T-helper 17 cell (primary cell): ENCODE results near the gene ELAVL1. TPM values are rescaled to one million over a fixed set of nuclear protein-coding genes. Genes with fewer than 3 reads are reported as not detected.

Experiments
- ATAC-seq: fragments of 150-1000 bp; cut with Tn5 transposase; 2 replicates; pipeline ENCODE4 v1.10.0; 2021; ENCODE audit warnings: mild to moderate bottlenecking, moderate library complexity
- DNase-seq, 3 donors: peaks; one replicate each; pipeline versions ENCODE4 v3.0.0 to v3.0.0-alpha.2; 2020 to 2021
- H3K9me3 ChIP-seq: one replicate; pipeline ENCODE4 v1.7.0; 2013; ENCODE audit warnings: low read length, mild to moderate bottlenecking; ENCODE audit not compliant: control insufficient read depth, poor library complexity, severe bottlenecking
- H3K27ac Mint-ChIP-seq: one replicate; pipeline ENCODE4 v1.8.0; 2022; ENCODE audit warnings: mild to moderate bottlenecking, moderate library complexity, mixed read lengths
- H3K27me3 Mint-ChIP-seq: one replicate; pipeline ENCODE4 v1.8.0; 2022; ENCODE audit warnings: mixed read lengths
- H3K36me3 Mint-ChIP-seq: one replicate; pipeline ENCODE4 v1.8.0; 2022; ENCODE audit warnings: low read depth, mixed read lengths
- H3K4me1 Mint-ChIP-seq: one replicate; pipeline ENCODE4 v1.8.0; 2022; ENCODE audit warnings: mild to moderate bottlenecking, mixed read lengths
- H3K4me3 Mint-ChIP-seq: one replicate; pipeline ENCODE4 v1.8.0; 2022; ENCODE audit warnings: mild to moderate bottlenecking, moderate library complexity, mixed read lengths
- total RNA-seq, 4 donors: library from RNA in 2 of 4; stranded (reverse) in 2 of 4; gene quantifications; one replicate each; pipeline ENCODE4 v1.2.3 and lab custom pipeline; 2022 to 2026

Gene ELAVL1
- 10 to 100 TPM; 37.5 to 40.7 TPM for total RNA-seq
- 34.9 to 55.6 reads per million in 2 donors for total RNA-seq (lab: John Stamatoyannopoulos, UW)

DNA sequence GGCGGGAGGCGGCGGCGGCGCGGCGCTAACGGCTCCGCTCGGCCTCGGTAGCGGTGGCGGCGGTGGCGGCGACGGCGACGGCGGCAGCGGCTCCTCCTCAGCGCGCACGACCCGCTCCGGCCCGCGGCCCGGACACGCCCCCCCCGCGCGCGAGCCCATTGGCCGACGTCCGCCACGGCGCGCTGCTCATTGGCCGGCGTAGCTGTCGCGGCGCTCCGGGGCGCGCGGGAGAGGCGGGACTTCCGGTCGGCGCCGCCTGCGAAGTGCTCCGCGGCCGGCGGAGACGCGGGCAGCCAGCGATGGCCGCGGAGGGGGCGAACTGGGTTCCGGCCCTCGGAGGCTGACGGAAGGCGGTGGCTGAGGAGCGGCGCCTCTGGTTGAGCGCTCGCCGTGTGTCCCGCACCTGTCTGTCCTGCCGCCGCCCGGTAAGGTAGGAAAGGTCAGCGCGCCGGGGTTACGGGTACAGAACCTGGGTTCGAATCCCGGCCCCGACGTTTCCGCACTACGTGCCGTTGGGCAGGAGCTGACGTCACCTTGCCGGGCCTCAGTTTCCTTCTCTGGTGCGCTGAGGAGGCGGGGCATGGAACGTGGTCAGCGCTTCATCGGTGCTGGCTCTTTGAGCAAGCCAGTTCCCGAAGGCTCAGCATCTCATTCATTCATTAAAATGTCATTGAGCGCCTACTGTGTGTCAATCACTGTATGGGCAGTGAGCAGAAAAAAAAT lies at the start of gene ELAVL1:
Gene ELAVL1, minus strand, starts transcription at position 108 of the 723 bp plus-strand sequence. CDS start 13,826 bp downstream, outside the sequence.
- peak; percentile 89 to 97 (median 90) for DNase-seq

DNA sequence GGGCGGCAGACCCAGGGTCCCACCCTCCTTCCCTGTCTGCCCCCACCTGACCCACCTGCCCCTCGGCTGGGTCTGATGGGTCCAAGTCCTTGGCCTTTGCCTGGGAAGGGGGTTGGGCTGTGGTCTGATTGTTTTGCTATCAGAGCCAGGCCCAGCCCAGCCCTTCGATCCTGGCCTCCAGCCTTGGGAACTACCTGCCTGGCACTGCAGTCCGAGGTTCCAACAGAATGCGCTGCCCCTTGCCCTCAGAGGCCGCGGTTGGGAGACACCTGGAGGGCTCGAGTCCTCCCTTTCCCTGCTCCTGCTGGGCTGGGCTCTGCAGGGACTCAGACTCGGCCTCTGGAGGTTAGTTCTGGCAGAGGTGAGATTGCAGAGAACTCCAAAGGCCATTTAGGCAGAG lies 48.7 kb upstream of the ELAVL1 start:
- ATAC-seq (no peak), DNase-seq (no peak)
- no peaks in the 10 kb centered on the region for H3K9me3 ChIP-seq
- Mint-ChIP-seq H3K36me3 (no peaks in the 10 kb centered on the region), H3K4me1 (peaks cover 10% of the 10 kb centered on the region), H3K27me3 (no peaks in the 10 kb centered on the region), H3K27ac (no peak overlapping the region), H3K4me3 (no peak overlapping the region)

More for the DNA sequence above, at the start of gene ELAVL1:
- Mint-ChIP-seq H3K27me3 (no peaks in the 10 kb centered on the region), H3K4me3 (peak within 1 kb of the TSS; percentile 93), H3K4me1 (peaks cover 33% of the 10 kb centered on the region), H3K36me3 (peaks cover 4% of the 10 kb centered on the region), H3K27ac (peak within 1 kb of the TSS; percentile 79)
- H3K9me3 ChIP-seq, result no peaks in the 10 kb centered on the region
- ATAC-seq, result peak; percentile 96

- Mint-ChIP-seq H3K4me3 (peak within 1 kb of the TSS; percentile 36), H3K36me3 (no peaks in the 10 kb centered on the region), H3K27ac (peak within 1 kb of the TSS; percentile 19), H3K4me1 (peaks cover 12% of the 10 kb centered on the region), H3K27me3 (peaks cover 12% of the 10 kb centered on the region)
- DNase-seq (no peak), ATAC-seq (no peak)
- no peaks in the 10 kb centered on the region for H3K9me3 ChIP-seq
Measured at GRCh38 chr19:8052464-8052859, 47.0 kb upstream of the ELAVL1 start, which contains the start of gene CCL25. Gene CCL25 (plus strand): TSS chr19:8052760. CDS start chr19:8053050, 290 bp downstream.

- H3K27me3 Mint-ChIP-seq, result peaks cover 16% of the 10 kb centered on the region
- no peaks in the 10 kb centered on the region for H3K36me3 Mint-ChIP-seq
- H3K9me3 ChIP-seq, result no peaks in the 10 kb centered on the region
- H3K4me3 Mint-ChIP-seq, result peak overlapping the region; percentile 76
- ATAC-seq (peak; percentile 98), DNase-seq (peak; percentile 62 to 81 (median 63))
- H3K27ac Mint-ChIP-seq, result no peak overlapping the region
- peaks cover 15% of the 10 kb centered on the region for H3K4me1 Mint-ChIP-seq
Measured at GRCh38 chr19:8050274-8051096, 45.0 kb upstream of the ELAVL1 start.

GRCh38 chr19:8046569-8047165 lies 41.2 kb upstream of the ELAVL1 start:
- H3K27ac Mint-ChIP-seq, result no peak overlapping the region
- H3K4me1 Mint-ChIP-seq, result peaks cover 9% of the 10 kb centered on the region
- no peaks in the 10 kb centered on the region for H3K36me3 Mint-ChIP-seq
- peaks cover 21% of the 10 kb centered on the region for H3K27me3 Mint-ChIP-seq
- H3K4me3 Mint-ChIP-seq, result no peak overlapping the region
- H3K9me3 ChIP-seq, result no peaks in the 10 kb centered on the region
- no peak for DNase-seq
- ATAC-seq, result no peak

- no peak for ATAC-seq
- peaks cover 9% of the 10 kb centered on the region for H3K4me1 Mint-ChIP-seq
- H3K4me3 Mint-ChIP-seq, result no peak overlapping the region
- DNase-seq, result no peak
- H3K27me3 Mint-ChIP-seq, result peaks cover 21% of the 10 kb centered on the region
- H3K27ac Mint-ChIP-seq, result no peak overlapping the region
- H3K9me3 ChIP-seq, result no peaks in the 10 kb centered on the region
- H3K36me3 Mint-ChIP-seq, result no peaks in the 10 kb centered on the region
Measured at GRCh38 chr19:8045872-8046568, 40.6 kb upstream of the ELAVL1 start.

- DNase-seq, result no peak
- Mint-ChIP-seq H3K36me3 (no peaks in the 10 kb centered on the region), H3K4me1 (peaks cover 5% of the 10 kb centered on the region), H3K27ac (no peak overlapping the region), H3K4me3 (no peak overlapping the region), H3K27me3 (peaks cover 22% of the 10 kb centered on the region)
- H3K9me3 ChIP-seq, result no peaks in the 10 kb centered on the region
- no peak for ATAC-seq
Measured at GRCh38 chr19:8044018-8044417, 38.6 kb upstream of the ELAVL1 start.

DNA sequence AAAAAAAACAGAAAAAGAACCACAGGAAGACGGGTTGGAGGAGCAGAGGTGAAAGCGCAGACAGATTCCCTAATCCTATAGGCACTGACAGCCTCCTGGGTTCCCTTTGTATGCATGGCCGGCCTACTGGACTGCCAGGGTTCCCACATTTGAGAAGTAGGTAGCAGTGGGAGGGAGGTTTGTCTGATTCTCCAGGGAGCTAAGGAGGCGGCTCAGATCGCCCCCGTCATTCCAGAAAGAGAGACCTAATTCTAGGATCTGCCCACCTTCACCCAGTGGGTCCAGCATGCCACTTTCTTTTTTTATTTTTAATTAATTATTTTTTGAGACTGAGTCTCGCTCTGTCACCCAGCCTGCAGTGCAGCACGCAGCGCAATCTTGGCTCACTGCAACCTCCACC lies 37.5 kb upstream of the ELAVL1 start:
- H3K9me3 ChIP-seq, result no peaks in the 10 kb centered on the region
- peaks cover 19% of the 10 kb centered on the region for H3K27me3 Mint-ChIP-seq
- no peak overlapping the region for H3K27ac Mint-ChIP-seq
- no peak for ATAC-seq
- no peaks in the 10 kb centered on the region for H3K36me3 Mint-ChIP-seq
- DNase-seq, result no peak
- no peak overlapping the region for H3K4me3 Mint-ChIP-seq
- H3K4me1 Mint-ChIP-seq, result peaks cover 2% of the 10 kb centered on the region

DNA sequence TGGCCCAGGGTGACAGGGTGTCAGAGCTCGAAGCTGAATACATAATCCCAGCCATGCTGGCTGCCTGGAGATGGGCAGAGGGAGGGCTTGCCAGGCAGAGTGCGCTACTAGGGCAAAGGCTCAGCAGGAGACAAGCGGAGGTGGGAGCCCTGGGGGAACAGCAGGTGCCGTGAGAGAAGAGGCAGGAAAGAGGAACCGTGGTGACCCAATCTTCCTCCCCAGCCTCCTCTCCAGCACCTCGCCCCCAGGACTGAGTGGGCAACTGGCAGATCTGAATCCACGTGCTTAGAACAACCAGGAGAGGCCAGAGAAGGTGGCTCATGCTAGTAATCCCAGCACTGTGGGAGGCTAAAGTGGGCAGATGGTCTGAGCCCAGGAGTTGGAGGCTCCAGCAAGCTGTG lies 36.1 kb upstream of the ELAVL1 start:
- H3K36me3 Mint-ChIP-seq, result no peaks in the 10 kb centered on the region
- H3K27me3 Mint-ChIP-seq, result peaks cover 17% of the 10 kb centered on the region
- ATAC-seq, result no peak
- H3K27ac Mint-ChIP-seq, result no peak overlapping the region
- DNase-seq, result no peak
- H3K4me1 Mint-ChIP-seq, result no peaks in the 10 kb centered on the region
- no peak overlapping the region for H3K4me3 Mint-ChIP-seq
- no peaks in the 10 kb centered on the region for H3K9me3 ChIP-seq

DNA sequence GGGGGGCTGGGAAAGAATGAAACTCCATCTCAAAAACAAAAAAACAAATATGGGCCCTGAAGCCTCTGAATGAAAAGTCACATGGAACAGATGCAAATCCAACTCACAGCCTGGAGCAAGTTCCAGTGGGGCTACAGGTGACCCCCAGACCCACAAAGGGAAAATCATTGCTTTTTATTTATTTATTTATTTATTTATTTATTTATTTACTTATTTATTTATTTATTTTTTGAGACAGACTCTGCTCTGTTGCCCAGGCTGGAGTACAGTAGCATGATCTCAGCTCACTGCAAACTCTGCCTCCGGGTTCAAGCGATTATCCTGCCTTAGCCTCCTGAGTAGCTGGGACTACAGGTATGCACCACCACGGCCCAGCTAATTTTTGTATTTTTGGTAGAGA lies 33.8 kb upstream of the ELAVL1 start:
- H3K4me1 Mint-ChIP-seq, result peaks cover 2% of the 10 kb centered on the region
- no peak overlapping the region for H3K4me3 Mint-ChIP-seq
- peaks cover 21% of the 10 kb centered on the region for H3K27me3 Mint-ChIP-seq
- H3K9me3 ChIP-seq, result no peaks in the 10 kb centered on the region
- ATAC-seq (no peak), DNase-seq (no peak)
- no peak overlapping the region for H3K27ac Mint-ChIP-seq
- no peaks in the 10 kb centered on the region for H3K36me3 Mint-ChIP-seq

GRCh38 chr19:8038815-8039214 lies 33.4 kb upstream of the ELAVL1 start:
- ATAC-seq (no peak), DNase-seq (no peak)
- H3K9me3 ChIP-seq, result no peaks in the 10 kb centered on the region
- Mint-ChIP-seq H3K27me3 (peaks cover 17% of the 10 kb centered on the region), H3K36me3 (no peaks in the 10 kb centered on the region), H3K4me1 (peaks cover 2% of the 10 kb centered on the region), H3K4me3 (no peak overlapping the region), H3K27ac (no peak overlapping the region)

DNA sequence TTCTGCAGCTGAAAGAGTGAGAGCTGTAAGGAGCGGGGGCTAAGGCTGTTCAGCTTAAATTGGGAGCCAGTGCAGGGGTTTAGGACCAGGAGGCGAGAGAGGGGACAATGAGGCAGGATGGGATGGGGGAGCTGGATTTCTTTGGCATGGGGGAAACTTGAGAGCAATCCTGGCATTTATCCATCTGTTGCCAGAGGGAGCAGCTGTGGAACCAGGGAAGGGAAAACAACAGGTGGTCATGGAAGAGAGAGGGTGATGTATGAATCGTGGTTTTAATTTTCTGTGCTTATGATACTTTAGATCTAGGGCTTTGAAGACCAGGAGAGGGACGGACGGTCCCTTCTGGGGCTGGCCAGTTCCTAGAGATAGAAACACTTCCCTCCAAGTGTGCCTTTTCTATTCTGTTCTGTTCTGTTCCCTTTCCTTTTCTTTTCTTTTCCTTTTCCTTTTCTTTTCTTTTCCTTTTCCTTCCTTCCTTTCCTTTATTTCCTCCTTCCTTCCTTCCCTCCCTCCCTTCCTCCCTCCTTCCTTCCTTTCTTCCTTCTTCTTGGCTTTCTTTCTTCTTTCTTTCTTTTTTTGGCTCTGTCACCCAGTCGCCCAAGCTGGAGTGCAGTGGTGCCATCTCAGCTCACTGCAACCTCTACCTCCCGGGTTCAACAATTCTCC lies 31.1 kb upstream of the ELAVL1 start:
- no peak overlapping the region for H3K27ac Mint-ChIP-seq
- H3K36me3 Mint-ChIP-seq, result no peaks in the 10 kb centered on the region
- H3K9me3 ChIP-seq, result no peaks in the 10 kb centered on the region
- H3K27me3 Mint-ChIP-seq, result peaks cover 21% of the 10 kb centered on the region
- no peak overlapping the region for H3K4me3 Mint-ChIP-seq
- ATAC-seq (no peak), DNase-seq (no peak)
- H3K4me1 Mint-ChIP-seq, result peaks cover 2% of the 10 kb centered on the region
